Adrenal gland (tissue), 12 donors: ENCODE results near the gene CCDC138. TPM values are rescaled to one million over a fixed set of nuclear protein-coding genes. Genes with fewer than 3 reads are reported as not detected.

Experiments used
- DNase-seq, 7 donors: peaks; one replicate each; pipeline ENCODE4 v3.0.0-alpha.2; 2019 to 2020
- H3K27ac ChIP-seq, 5 donors: fragments of 200-600 bp; sonication (generic) in 4 of 5; 1 replicate in 3 of 5; 2 replicates in 2 of 5; pipeline versions ENCODE4 v1.5.1 to v1.8.0; 2016 to 2020; ENCODE audit warnings: mild to moderate bottlenecking in 1 of 5
- H3K27me3 ChIP-seq: fragments of 200-600 bp; 2 replicates; pipeline ENCODE4 v1.8.0; 2021
- H3K36me3 ChIP-seq, 2 donors: fragments of 200-600 bp; replicated peaks in 1 of 2; 1 replicate in 1 of 2; 2 replicates in 1 of 2; pipeline versions ENCODE4 v1.5.1 to v1.8.0; 2018 to 2022
- H3K4me1 ChIP-seq, 2 donors: fragments of 200-600 bp; replicated peaks in 1 of 2; 1 replicate in 1 of 2; 2 replicates in 1 of 2; pipeline versions ENCODE4 v1.5.1 to v1.8.0; 2018 to 2021
- H3K4me3 ChIP-seq, 4 donors: fragments of 200-600 bp; sonication (generic) in 3 of 4; one replicate each; pipeline ENCODE4 v1.5.1; 2016 to 2018
- H3K9me3 ChIP-seq, 3 donors: fragments of 200-600 bp; sonication (generic) in 1 of 3; replicated peaks in 1 of 3; 1 replicate in 2 of 3; 2 replicates in 1 of 3; pipeline versions ENCODE4 v1.5.1 to v1.8.0; 2016 to 2021
- CTCF ChIP-seq, 6 experiments: fragments of 450-650 bp in 4 of 6; fragments of 200-600 bp in 2 of 6; sonication (generic) in 1 of 6; IDR thresholded peaks; 1 replicate in 5 of 6; 2 replicates in 1 of 6; pipeline versions ENCODE4 v1.5.1 to v1.8.0; 2016 to 2021; ENCODE audit warnings: antibody characterized with exemption in 6 of 6, mild to moderate bottlenecking in 2 of 6, moderate library complexity in 1 of 6
- POLR2A ChIP-seq, 2 donors: fragments of 450-650 bp; IDR thresholded peaks; one replicate each; pipeline ENCODE4 v1.6.1; 2017; ENCODE audit warnings: antibody characterized with exemption in 2 of 2, mild to moderate bottlenecking in 2 of 2, moderate library complexity in 1 of 2
- WGBS, 4 donors: extraction: QIAGEN DNeasy Blood & Tissue Kit in 2 of 4; methylation state at CpG; one replicate each; pipeline versions ENCODE4 v1.1.5 to v1.1.7; 2013 to 2017; 5-methylcytosine and 5-hydroxymethylcytosine counted together
- intact Hi-C, 2 donors: fragments of 100-400 bp; cut with DNase I; formaldehyde crosslinking; loops; one replicate each; pipeline versions ENCODE4 v1.14.1 to v1.15.0; 2022 to 2023
- polyA plus RNA-seq, 3 donors: library from polyadenylated mRNA; stranded (reverse); fragments of 200-250 nt in 2 of 3; fragments of 350-450 nt in 1 of 3; fragmentation: Illumina TruSeq in 1 of 3; extraction: RNeasy Lipid Tissue Mini Kit (QIAGEN cat#74804) in 1 of 3; gene quantifications; one replicate each; pipeline ENCODE4 v1.2.3, GENCODE V29; 2013 to 2014
- total RNA-seq, 9 donors: library from RNA; depleted of rRNA in 4 of 9; stranded (reverse); fragments of >200 nt in 4 of 9; fragments of 120-200 nt in 1 of 9; fragmentation: NEBNext Ultra II Directional in 1 of 9; extraction: Animal tissue kit (Norgen Biotek cat#: 25700) in 1 of 9; gene quantifications; one replicate each; pipeline versions ENCODE4 v1.1.0 to v1.2.4, GENCODE V29; 2013 to 2023
- donor health status: healthy with polysubstance abuse.
- donor health status: Bipolar disorder and iron deficiency.
- donor health status: DM: yes; HTN: yes; CAD: no.
- donor health status: DM: no; HTN: no; CAD: no.
- donor health status: DM: no; HTN: no; CAD: no.
- donor health status: DM: yes; HTN: yes; CAD: no.

Gene CCDC138
- total and polyA plus RNA-seq, 12 donors: 1.0 to 8.0 (median 2.1) TPM

GRCh38 chr2:108918156-108918874 lies 131.7 kb downstream of the CCDC138 start:
- TF ChIP-seq POLR2A (IDR thresholded peaks at IDR 0.05) (no peak), CTCF (IDR thresholded peaks at IDR 0.05) (no peak)
- H3K4me1 ChIP-seq: no peaks in the 10 kb centered on the region
- DNase-seq: no peak
- no peaks in the 10 kb centered on the region for H3K9me3 ChIP-seq
- H3K4me3 ChIP-seq: no peak overlapping the region
- no peaks in the 10 kb centered on the region for H3K36me3 ChIP-seq
- H3K27ac ChIP-seq: no peak overlapping the region
- H3K27me3 ChIP-seq: no peaks in the 10 kb centered on the region
- intact Hi-C loops: no loop called here
- 83 to 91% (median 88%) methylated on average over 12 to 15 of the region's 15 CpGs for WGBS, 4 donors

- no peak for TF ChIP-seq CTCF (IDR thresholded peaks at IDR 0.05)
- intact Hi-C loops: no loop called here
- Histone ChIP-seq H3K9me3 (no peaks in the 10 kb centered on the region), H3K27me3 (no peaks in the 10 kb centered on the region), H3K27ac (no peak overlapping the region), H3K36me3 (no peaks in the 10 kb centered on the region), H3K4me3 (no peak overlapping the region), H3K4me1 (no peaks in the 10 kb centered on the region)
- DNase-seq: no peak
- 88 to 92% (median 89%) methylated on average over 12 to 14 of the region's 14 CpGs for WGBS, 4 donors
These were observed 132.4 kb downstream of the CCDC138 start for GRCh38 chr2:108918941-108919341.

GRCh38 chr2:108919571-108920373 lies 133.2 kb downstream of the CCDC138 start:
- 85 to 92% (median 91%) methylated on average over 13 to 19 of the region's 19 CpGs for WGBS, 4 donors
- no peaks in the 10 kb centered on the region for H3K4me1 ChIP-seq

More at GRCh38 chr2:108919571-108920373, 133.2 kb downstream of the CCDC138 start:
- TF ChIP-seq POLR2A (IDR thresholded peaks at IDR 0.05) (no peak), CTCF (IDR thresholded peaks at IDR 0.05) (no peak)
- H3K27me3 ChIP-seq: no peaks in the 10 kb centered on the region
- DNase-seq: no peak
- H3K27ac ChIP-seq: no peak overlapping the region
- H3K36me3 ChIP-seq: no peaks in the 10 kb centered on the region
- no peaks in the 10 kb centered on the region for H3K9me3 ChIP-seq
- H3K4me3 ChIP-seq: no peak overlapping the region
- intact Hi-C loops: loop anchor here in 1 of 2 donors (10.0 kb wide), 2 partner anchors 75 to 205 kb away; partner anchors contain the start of gene SH3RF3
